ENCODE measurements around the gene AK3.
"Not testable (repeated sequence)": the region's sequence is repeated elsewhere in the genome, so short reads cannot be mapped to it uniquely, and the experiment has no call there.

Gene AK3

GRCh38 chr9:4667681-4668080 lies 73.3 kb downstream of the AK3 start:
- no peak for DNase-seq

- DNase-seq: peak; percentile 70
These were observed 74.8 kb downstream of the AK3 start, which contains the start of gene SPATA6L for GRCh38 chr9:4666042-4666699. SPATA6L (minus strand) TSS chr9:4666480; CDS start chr9:4666250, 230 bp downstream.

GRCh38 chr9:4665357-4665756 lies 75.6 kb downstream of the AK3 start:
- DNase-seq: no peak

- DNase-seq: no peak
These were observed 77.0 kb downstream of the AK3 start for GRCh38 chr9:4663956-4664355.

GRCh38 chr9:4662989-4663792 lies 77.8 kb downstream of the AK3 start:
- DNase-seq: no peak

GRCh38 chr9:4662108-4662988 lies 78.7 kb downstream of the AK3 start, which contains the start of gene PLPP6:
PLPP6 (plus strand) TSS chr9:4662294; CDS start chr9:4662376, 82 bp downstream.
- peak; percentile 88 for DNase-seq

- DNase-seq: no peak
These were observed 79.4 kb downstream of the AK3 start for GRCh38 chr9:4661611-4662010.

- no peak for DNase-seq
These were observed 79.8 kb downstream of the AK3 start for GRCh38 chr9:4661165-4661564.

- DNase-seq: not testable (repeated sequence)
These were observed 80.3 kb downstream of the AK3 start for GRCh38 chr9:4660665-4661064.

Measured in right kidney (tissue), 1 donor.